ENCODE data around the gene RBM10. TPM values are rescaled to one million over a fixed set of nuclear protein-coding genes. Genes with fewer than 3 reads are reported as not detected.

Gene RBM10
- total and polyA plus RNA-seq, 2 of the 13 experiments (the other 11 are each of a cell fraction or from before 2014, with no cell fraction given): 15.9 to 43.1 TPM

- no peak for TF ChIP-seq ZNF468 (CRISPR knock-in tag; IDR thresholded peaks at IDR 0.05)
- TF ChIP-seq SAP130 (CRISPR knock-in tag; IDR thresholded peaks at IDR 0.05; ENCODE audit: low read depth): peak; percentile 66; the same call in 1 of the 2 replicates
- TF ChIP-seq IRF1 (CRISPR knock-in tag; IDR thresholded peaks at IDR 0.05; ENCODE audit: low read depth): no peak
- TF ChIP-seq, protein P1, sequence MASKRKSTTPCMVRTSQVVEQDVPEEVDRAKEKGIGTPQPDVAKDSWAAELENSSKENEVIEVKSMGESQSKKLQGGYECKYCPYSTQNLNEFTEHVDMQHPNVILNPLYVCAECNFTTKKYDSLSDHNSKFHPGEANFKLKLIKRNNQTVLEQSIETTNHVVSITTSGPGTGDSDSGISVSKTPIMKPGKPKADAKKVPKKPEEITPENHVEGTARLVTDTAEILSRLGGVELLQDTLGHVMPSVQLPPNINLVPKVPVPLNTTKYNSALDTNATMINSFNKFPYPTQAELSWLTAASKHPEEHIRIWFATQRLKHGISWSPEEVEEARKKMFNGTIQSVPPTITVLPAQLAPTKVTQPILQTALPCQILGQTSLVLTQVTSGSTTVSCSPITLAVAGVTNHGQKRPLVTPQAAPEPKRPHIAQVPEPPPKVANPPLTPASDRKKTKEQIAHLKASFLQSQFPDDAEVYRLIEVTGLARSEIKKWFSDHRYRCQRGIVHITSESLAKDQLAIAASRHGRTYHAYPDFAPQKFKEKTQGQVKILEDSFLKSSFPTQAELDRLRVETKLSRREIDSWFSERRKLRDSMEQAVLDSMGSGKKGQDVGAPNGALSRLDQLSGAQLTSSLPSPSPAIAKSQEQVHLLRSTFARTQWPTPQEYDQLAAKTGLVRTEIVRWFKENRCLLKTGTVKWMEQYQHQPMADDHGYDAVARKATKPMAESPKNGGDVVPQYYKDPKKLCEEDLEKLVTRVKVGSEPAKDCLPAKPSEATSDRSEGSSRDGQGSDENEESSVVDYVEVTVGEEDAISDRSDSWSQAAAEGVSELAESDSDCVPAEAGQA (IDR thresholded peaks at IDR 0.05; ENCODE audit: low read depth): 0 out of 2 replicates have a peak, but pooled peaks have one; percentile 30
- TF ChIP-seq, protein P1 (CRISPR knock-in tag; IDR thresholded peaks at IDR 0.05; ENCODE audit: borderline replicate concordance): no peak
- TF ChIP-seq, protein P2, sequence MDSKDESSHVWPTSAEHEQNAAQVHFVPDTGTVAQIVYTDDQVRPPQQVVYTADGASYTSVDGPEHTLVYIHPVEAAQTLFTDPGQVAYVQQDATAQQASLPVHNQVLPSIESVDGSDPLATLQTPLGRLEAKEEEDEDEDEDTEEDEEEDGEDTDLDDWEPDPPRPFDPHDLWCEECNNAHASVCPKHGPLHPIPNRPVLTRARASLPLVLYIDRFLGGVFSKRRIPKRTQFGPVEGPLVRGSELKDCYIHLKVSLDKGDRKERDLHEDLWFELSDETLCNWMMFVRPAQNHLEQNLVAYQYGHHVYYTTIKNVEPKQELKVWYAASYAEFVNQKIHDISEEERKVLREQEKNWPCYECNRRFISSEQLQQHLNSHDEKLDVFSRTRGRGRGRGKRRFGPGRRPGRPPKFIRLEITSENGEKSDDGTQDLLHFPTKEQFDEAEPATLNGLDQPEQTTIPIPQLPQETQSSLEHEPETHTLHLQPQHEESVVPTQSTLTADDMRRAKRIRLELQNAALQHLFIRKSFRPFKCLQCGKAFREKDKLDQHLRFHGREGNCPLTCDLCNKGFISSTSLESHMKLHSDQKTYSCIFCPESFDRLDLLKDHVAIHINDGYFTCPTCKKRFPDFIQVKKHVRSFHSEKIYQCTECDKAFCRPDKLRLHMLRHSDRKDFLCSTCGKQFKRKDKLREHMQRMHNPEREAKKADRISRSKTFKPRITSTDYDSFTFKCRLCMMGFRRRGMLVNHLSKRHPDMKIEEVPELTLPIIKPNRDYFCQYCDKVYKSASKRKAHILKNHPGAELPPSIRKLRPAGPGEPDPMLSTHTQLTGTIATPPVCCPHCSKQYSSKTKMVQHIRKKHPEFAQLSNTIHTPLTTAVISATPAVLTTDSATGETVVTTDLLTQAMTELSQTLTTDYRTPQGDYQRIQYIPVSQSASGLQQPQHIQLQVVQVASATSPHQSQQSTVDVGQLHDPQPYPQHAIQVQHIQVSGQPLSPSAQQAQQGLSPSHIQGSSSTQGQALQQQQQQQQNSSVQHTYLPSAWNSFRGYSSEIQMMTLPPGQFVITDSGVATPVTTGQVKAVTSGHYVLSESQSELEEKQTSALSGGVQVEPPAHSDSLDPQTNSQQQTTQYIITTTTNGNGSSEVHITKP (CRISPR knock-in tag; IDR thresholded peaks at IDR 0.05; ENCODE audit: low read depth): peak; percentile 73
- TF ChIP-seq REL (CRISPR knock-in tag; conservative IDR thresholded peaks at IDR 0.05): no peak
- TF ChIP-seq KDM5B (CRISPR knock-in tag; IDR thresholded peaks at IDR 0.05; ENCODE audit: borderline replicate concordance): peak; percentile 33; the same call in 1 of the 2 replicates
- TF ChIP-seq BRD4 (CRISPR knock-in tag; IDR thresholded peaks at IDR 0.05): no peak
- TF ChIP-seq, protein P3, sequence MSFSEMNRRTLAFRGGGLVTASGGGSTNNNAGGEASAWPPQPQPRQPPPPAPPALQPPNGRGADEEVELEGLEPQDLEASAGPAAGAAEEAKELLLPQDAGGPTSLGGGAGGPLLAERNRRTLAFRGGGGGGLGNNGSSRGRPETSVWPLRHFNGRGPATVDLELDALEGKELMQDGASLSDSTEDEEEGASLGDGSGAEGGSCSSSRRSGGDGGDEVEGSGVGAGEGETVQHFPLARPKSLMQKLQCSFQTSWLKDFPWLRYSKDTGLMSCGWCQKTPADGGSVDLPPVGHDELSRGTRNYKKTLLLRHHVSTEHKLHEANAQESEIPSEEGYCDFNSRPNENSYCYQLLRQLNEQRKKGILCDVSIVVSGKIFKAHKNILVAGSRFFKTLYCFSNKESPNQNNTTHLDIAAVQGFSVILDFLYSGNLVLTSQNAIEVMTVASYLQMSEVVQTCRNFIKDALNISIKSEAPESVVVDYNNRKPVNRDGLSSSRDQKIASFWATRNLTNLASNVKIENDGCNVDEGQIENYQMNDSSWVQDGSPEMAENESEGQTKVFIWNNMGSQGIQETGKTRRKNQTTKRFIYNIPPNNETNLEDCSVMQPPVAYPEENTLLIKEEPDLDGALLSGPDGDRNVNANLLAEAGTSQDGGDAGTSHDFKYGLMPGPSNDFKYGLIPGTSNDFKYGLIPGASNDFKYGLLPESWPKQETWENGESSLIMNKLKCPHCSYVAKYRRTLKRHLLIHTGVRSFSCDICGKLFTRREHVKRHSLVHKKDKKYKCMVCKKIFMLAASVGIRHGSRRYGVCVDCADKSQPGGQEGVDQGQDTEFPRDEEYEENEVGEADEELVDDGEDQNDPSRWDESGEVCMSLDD (CRISPR knock-in tag; IDR thresholded peaks at IDR 0.05; ENCODE audit: borderline replicate concordance): 0 out of 2 replicates have a peak, but pooled peaks have one; percentile 28
- TF ChIP-seq ARID2 (CRISPR knock-in tag; IDR thresholded peaks at IDR 0.05; ENCODE audit: borderline replicate concordance): no peak
- no peak for TF ChIP-seq MLX (CRISPR knock-in tag; IDR thresholded peaks at IDR 0.05)
- TF ChIP-seq TEAD3 (CRISPR knock-in tag; optimal IDR thresholded peaks at IDR 0.05; ENCODE audit: borderline replicate concordance): peak; percentile 68
- peak; percentile 94 for TF ChIP-seq STAG1 (CRISPR knock-in tag; IDR thresholded peaks at IDR 0.05)
- no peak for TF ChIP-seq ZNF549 (CRISPR knock-in tag; IDR thresholded peaks at IDR 0.05)
These were observed 48.6 kb downstream of the RBM10 start, which contains the start of gene UBA1 (continued) for GRCh38 chrX:47193475-47194193.

Measured in HepG2 (cell line).